Kidney (tissue), 14 donors: Measurements from ENCODE around the gene EPS8L1. TPM values are rescaled to one million over a fixed set of nuclear protein-coding genes. Genes with fewer than 3 reads are reported as not detected.

Experiments used
- DNase-seq, 5 donors: peaks; one replicate each; pipeline ENCODE4 v3.0.0-alpha.2; 2013 to 2020
- FAIRE-seq: peaks from 2 replicates; lab custom pipeline; 2012; peaks lifted over from hg19 to GRCh38; lab: Jason Lieb, UNC
- H3K27ac ChIP-seq, 2 donors: one replicate each; pipeline ENCODE4 v1.7.0; 2013; ENCODE audit warnings: low read depth in 2 of 2, low read length in 2 of 2, inconsistent platforms in 1 of 2
- H3K27me3 ChIP-seq: one replicate; pipeline ENCODE4 v1.7.1; 2013; ENCODE audit warnings: low read length, inconsistent platforms; ENCODE audit not compliant: control insufficient read depth, insufficient read depth
- H3K36me3 ChIP-seq, 3 donors: one replicate each; pipeline versions ENCODE4 v1.7.0 to v1.7.1; 2013; ENCODE audit warnings: low read length in 3 of 3, control low read depth in 1 of 3, inconsistent platforms in 1 of 3; ENCODE audit not compliant: insufficient read depth in 3 of 3, control insufficient read depth in 2 of 3
- H3K4me1 ChIP-seq, 3 donors: one replicate each; pipeline versions ENCODE4 v1.7.0 to v1.7.1; 2013; ENCODE audit warnings: low read length in 3 of 3, inconsistent platforms in 1 of 3, low read depth in 1 of 3; ENCODE audit not compliant: control insufficient read depth in 2 of 3, insufficient read depth in 2 of 3
- H3K4me3 ChIP-seq, 3 donors: one replicate each; pipeline versions ENCODE4 v1.7.0 to v1.8.1; 2013; ENCODE audit warnings: low read length in 3 of 3, control low read depth in 1 of 3, inconsistent platforms in 1 of 3
- H3K9ac ChIP-seq, 3 donors: one replicate each; pipeline versions ENCODE4 v1.7.0 to v1.7.1; 2013; ENCODE audit warnings: low read length in 3 of 3, control low read depth in 1 of 3, inconsistent platforms in 1 of 3
- H3K9me3 ChIP-seq, 3 donors: one replicate each; pipeline versions ENCODE4 v1.7.0 to v1.7.1; 2013; ENCODE audit warnings: low read length in 3 of 3, control low read depth in 1 of 3, inconsistent platforms in 1 of 3; ENCODE audit not compliant: control insufficient read depth in 2 of 3, insufficient read depth in 1 of 3
- CTCF ChIP-seq: IDR thresholded peaks from 3 replicates; pipeline ENCODE4 v1.5.1; 2012; ENCODE audit warnings: mild to moderate bottlenecking, moderate library complexity, borderline replicate concordance; ENCODE audit not compliant: insufficient read depth; ENCODE audit errors: extremely low read depth
- intact Hi-C: fragments of 100-400 bp; cut with DNase I; formaldehyde crosslinking; loops from one replicate; pipeline ENCODE4 v1.11.1; 2022
- polyA plus RNA-seq: library from polyadenylated mRNA; stranded (reverse); fragments of 350-450 nt; fragmentation: Illumina TruSeq; extraction: RNeasy Lipid Tissue Mini Kit (QIAGEN cat#74804); gene quantifications from one replicate; pipeline ENCODE4 v1.2.3, GENCODE V29; 2014; ENCODE audit warnings: low read depth, low replicate concordance; ENCODE audit not compliant: insufficient read depth
- total RNA-seq: library from RNA; stranded (reverse); fragmentation: NEBNext Ultra II Directional; extraction: Animal tissue kit (Norgen Biotek cat#: 25700); gene quantifications from one replicate; pipeline ENCODE4 v1.2.1, GENCODE V29; 2021
- donor health status: control.
- donor health status: control.
- donor health status: control.
- donor health status: control.
- donor health status: control.
- donor health status: DM: yes; HTN: yes; CAD: no.
- donor health status: Normal renal cell carcinoma (clear cell type).

Gene EPS8L1
- total and polyA plus RNA-seq, 2 donors from 2014 or later, result 45.4 to 95.0 TPM

- Histone ChIP-seq H3K9me3 (no peaks in the 10 kb centered on the region), H3K27me3 (peaks cover 14% of the 10 kb centered on the region), H3K27ac (no peak overlapping the region), H3K9ac (no peak overlapping the region), H3K36me3 (no peaks in the 10 kb centered on the region), H3K4me3 (no peak overlapping the region), H3K4me1 (peaks cover 0 to 7% (median 0%) of the 10 kb centered on the region in 3 donors)
- DNase-seq (no peak), FAIRE-seq (no peak)
- TF ChIP-seq CTCF, result no peak
- intact Hi-C loops, result no loop called here
Measured at GRCh38 chr19:55081770-55082019, 6.0 kb downstream of the EPS8L1 start.

GRCh38 chr19:55082020-55082851, 6.6 kb downstream of the EPS8L1 start:
- no peak overlapping the region for H3K9ac ChIP-seq
- FAIRE-seq (no peak), DNase-seq (peak in 4 of 5 donors; percentile 68 to 89 (median 75))
- no peak overlapping the region for H3K4me3 ChIP-seq
- intact Hi-C loops, result no loop called here
- no peak overlapping the region for H3K27ac ChIP-seq
- no peak for TF ChIP-seq CTCF
- H3K27me3 ChIP-seq, result peaks cover 14% of the 10 kb centered on the region
- peaks cover 0 to 7% (median 0%) of the 10 kb centered on the region in 3 donors for H3K4me1 ChIP-seq
- H3K36me3 ChIP-seq, result no peaks in the 10 kb centered on the region
- no peaks in the 10 kb centered on the region for H3K9me3 ChIP-seq

GRCh38 chr19:55083004-55083850, 7.6 kb downstream of the EPS8L1 start:
- Histone ChIP-seq H3K36me3 (no peaks in the 10 kb centered on the region), H3K9ac (no peak overlapping the region), H3K27me3 (peaks cover 14% of the 10 kb centered on the region), H3K4me3 (no peak overlapping the region), H3K4me1 (peaks cover 0 to 16% (median 0%) of the 10 kb centered on the region in 3 donors), H3K9me3 (no peaks in the 10 kb centered on the region), H3K27ac (no peak overlapping the region)
- no peak for TF ChIP-seq CTCF
- DNase-seq, result peak in 1 of 5 donors; percentile 69
- FAIRE-seq, result no peak
- intact Hi-C loops, result no loop called here
